IPS-15b (cell line): ENCODE measurements around the gene BEND6.

Experiments used
- H3K27me3 ChIP-seq: one replicate; pipeline ENCODE4 v1.6.1; 2013; ENCODE audit warnings: low read length; ENCODE audit not compliant: control insufficient read depth, insufficient read depth
- H3K36me3 ChIP-seq: one replicate; pipeline ENCODE4 v1.6.1; 2013; ENCODE audit warnings: low read length; ENCODE audit not compliant: control insufficient read depth, insufficient read depth
- H3K4me1 ChIP-seq: one replicate; pipeline ENCODE4 v1.6.1; 2013; ENCODE audit warnings: mild to moderate bottlenecking, low read length; ENCODE audit not compliant: control insufficient read depth, insufficient read depth
- H3K4me3 ChIP-seq: one replicate; pipeline ENCODE4 v1.5.1; 2013; ENCODE audit warnings: low read depth, low read length
- H3K9ac ChIP-seq: one replicate; pipeline ENCODE4 v1.6.1; 2013; ENCODE audit warnings: low read depth, mild to moderate bottlenecking, low read length
- H3K9me3 ChIP-seq: one replicate; pipeline ENCODE4 v1.6.1; 2013; ENCODE audit warnings: mild to moderate bottlenecking, low read length; ENCODE audit not compliant: control insufficient read depth, insufficient read depth

Gene BEND6

DNA sequence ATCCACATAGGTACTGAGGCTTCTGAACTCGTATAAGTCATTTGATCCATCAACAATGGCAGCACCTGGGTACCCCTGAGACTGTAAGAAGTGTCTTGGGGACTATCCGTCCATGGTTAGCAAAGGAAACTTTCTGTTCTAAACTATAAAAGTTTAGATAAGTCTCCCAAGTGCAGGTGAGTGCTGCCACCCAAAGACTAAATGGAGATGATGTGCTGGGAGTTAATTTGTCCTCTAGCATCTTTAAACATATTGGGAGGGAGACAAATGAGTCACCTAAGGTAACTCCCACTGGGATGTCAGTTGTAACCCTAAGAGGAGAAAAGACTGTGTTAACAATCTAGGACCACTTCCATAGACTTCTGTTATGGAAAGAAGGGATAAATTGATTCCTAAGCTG lies 6.2 kb downstream of the BEND6 start:
- peaks cover 2% of the 10 kb centered on the region for H3K4me1 ChIP-seq
- no peaks in the 10 kb centered on the region for H3K36me3 ChIP-seq
- H3K9me3 ChIP-seq, result no peaks in the 10 kb centered on the region
- H3K4me3 ChIP-seq, result no peak overlapping the region
- H3K27me3 ChIP-seq, result peaks cover 8% of the 10 kb centered on the region
- H3K9ac ChIP-seq, result no peak overlapping the region

DNA sequence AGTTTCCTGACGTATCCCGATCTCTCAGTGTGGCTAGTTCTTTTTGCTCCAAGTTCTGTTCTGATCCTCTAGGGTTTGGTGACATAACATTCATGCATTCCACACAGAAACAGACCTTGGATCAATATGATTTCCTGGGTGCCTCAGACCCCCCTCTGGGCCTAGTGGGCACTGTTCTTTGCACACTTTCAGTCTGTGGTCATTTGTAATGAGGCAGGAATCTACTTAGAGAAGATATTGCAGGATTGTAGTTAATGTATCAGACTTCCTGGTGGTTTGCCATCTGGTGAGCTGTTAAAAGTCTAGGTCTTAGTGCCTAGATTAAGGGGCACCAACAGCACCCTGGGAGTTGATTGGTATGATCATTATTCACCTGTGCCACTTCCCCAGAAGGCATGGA lies 7.5 kb downstream of the BEND6 start:
- Histone ChIP-seq H3K4me3 (no peak overlapping the region), H3K36me3 (no peaks in the 10 kb centered on the region), H3K9me3 (no peaks in the 10 kb centered on the region), H3K27me3 (no peaks in the 10 kb centered on the region), H3K9ac (no peak overlapping the region), H3K4me1 (no peaks in the 10 kb centered on the region)

DNA sequence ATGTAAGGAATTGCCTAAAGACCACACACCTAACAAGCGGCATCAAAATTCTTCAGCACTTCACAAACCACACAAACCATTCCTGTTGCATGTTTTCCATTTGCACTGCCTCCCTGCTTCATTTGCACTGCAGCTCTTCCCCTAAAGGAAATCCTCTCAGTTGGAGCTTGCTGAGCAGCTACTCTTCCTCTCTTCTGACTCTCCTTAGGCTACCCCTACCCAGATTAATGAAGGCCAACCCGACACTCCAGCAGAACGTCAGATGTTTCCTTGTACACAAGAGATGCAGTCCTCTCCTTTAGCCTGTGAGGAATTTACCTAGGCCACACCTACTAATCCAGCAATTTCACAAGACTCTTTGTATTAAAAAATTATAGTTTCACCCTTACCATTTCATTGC lies 8.1 kb downstream of the BEND6 start:
- Histone ChIP-seq H3K9me3 (no peaks in the 10 kb centered on the region), H3K27me3 (no peaks in the 10 kb centered on the region), H3K36me3 (no peaks in the 10 kb centered on the region), H3K9ac (no peak overlapping the region), H3K4me3 (no peak overlapping the region), H3K4me1 (no peaks in the 10 kb centered on the region)

DNA sequence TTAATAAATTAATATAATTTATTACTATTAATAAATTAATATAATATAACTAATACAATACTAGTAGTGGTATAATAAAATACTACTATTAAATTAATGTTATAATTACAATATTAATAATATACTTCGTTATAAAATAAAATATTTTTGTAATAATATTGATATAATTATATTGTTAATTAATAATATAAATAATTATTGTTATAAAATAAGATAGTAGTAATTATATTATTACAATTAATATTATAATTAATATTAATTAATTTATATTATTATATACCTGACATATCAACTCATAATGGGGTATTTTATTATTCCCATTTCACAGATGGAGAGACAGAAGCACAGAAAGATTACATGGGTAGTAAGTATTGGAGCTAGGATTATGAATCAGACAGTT lies 8.9 kb downstream of the BEND6 start:
- H3K9me3 ChIP-seq, result no peaks in the 10 kb centered on the region
- H3K36me3 ChIP-seq, result no peaks in the 10 kb centered on the region
- H3K4me3 ChIP-seq, result no peak overlapping the region
- H3K27me3 ChIP-seq, result no peaks in the 10 kb centered on the region
- no peaks in the 10 kb centered on the region for H3K4me1 ChIP-seq
- no peak overlapping the region for H3K9ac ChIP-seq

GRCh38 chr6:56965126-56965525 lies 10.2 kb downstream of the BEND6 start:
- H3K4me1 ChIP-seq, result no peaks in the 10 kb centered on the region
- no peak overlapping the region for H3K4me3 ChIP-seq
- no peaks in the 10 kb centered on the region for H3K9me3 ChIP-seq
- H3K27me3 ChIP-seq, result no peaks in the 10 kb centered on the region
- no peak overlapping the region for H3K9ac ChIP-seq
- no peaks in the 10 kb centered on the region for H3K36me3 ChIP-seq

DNA sequence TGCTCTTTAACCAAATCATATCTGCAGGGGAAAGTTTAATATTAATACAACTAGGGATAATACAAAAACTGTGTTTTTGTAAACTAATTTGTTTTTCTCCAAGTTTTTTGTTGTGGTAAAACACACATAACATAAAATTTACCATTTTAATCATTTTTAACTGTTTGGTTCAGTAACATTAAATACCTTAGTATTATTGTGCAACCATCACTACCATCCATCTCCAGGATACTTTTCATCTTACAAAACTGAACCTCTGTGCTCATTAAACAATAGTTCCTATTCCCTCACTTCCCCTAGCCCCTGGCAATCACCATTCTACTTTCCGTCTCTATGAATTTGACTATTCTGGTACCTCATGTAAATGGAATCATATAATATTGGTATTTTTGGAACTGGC lies 15.9 kb downstream of the BEND6 start:
- no peaks in the 10 kb centered on the region for H3K27me3 ChIP-seq
- no peak overlapping the region for H3K4me3 ChIP-seq
- no peak overlapping the region for H3K9ac ChIP-seq
- H3K4me1 ChIP-seq, result no peaks in the 10 kb centered on the region
- no peaks in the 10 kb centered on the region for H3K9me3 ChIP-seq
- no peaks in the 10 kb centered on the region for H3K36me3 ChIP-seq

DNA sequence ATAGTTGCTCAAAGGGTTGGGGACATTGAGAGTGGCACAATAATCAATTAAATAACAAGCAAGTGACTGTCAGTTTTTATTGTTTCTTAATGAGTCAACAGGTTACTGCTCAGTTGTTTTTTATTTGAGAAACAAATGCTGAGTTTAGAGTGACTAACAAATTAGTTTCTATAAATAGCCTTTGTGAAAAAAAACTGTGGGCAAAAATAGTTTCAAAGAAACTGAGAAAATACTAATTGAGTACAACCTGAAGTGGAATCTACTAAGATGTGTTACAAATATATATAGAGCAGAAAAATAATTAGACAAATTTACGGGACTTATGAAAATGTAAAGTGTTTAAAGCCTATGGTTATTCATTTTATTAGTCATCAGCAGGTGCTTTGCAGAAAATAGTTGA lies 22.3 kb downstream of the BEND6 start:
- no peaks in the 10 kb centered on the region for H3K9me3 ChIP-seq
- H3K27me3 ChIP-seq, result no peaks in the 10 kb centered on the region
- H3K4me3 ChIP-seq, result no peak overlapping the region
- H3K9ac ChIP-seq, result no peak overlapping the region
- H3K4me1 ChIP-seq, result no peaks in the 10 kb centered on the region
- H3K36me3 ChIP-seq, result no peaks in the 10 kb centered on the region

GRCh38 chr6:56978530-56978929 lies 23.6 kb downstream of the BEND6 start:
- no peaks in the 10 kb centered on the region for H3K27me3 ChIP-seq
- H3K9me3 ChIP-seq, result no peaks in the 10 kb centered on the region
- no peak overlapping the region for H3K9ac ChIP-seq
- H3K4me3 ChIP-seq, result no peak overlapping the region
- H3K4me1 ChIP-seq, result no peaks in the 10 kb centered on the region
- no peaks in the 10 kb centered on the region for H3K36me3 ChIP-seq

DNA sequence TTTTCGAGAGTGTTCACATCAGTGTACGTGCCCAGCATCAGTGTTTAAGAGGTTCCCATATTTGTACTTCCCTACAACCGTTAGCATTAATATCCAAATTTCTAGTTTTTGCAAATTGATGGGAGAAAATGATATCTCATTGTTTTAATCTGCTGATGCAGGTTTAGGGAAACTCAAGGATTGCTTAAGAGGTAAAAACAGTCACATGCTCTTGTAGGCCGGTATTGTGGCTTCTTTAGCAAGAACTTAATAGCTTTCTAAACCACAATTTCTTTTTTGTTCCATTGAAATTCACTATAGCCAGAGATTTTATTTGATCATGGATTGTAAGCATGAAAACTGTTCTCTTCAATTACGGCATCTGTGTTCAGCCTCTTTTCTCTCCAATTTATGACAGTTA lies 29.5 kb downstream of the BEND6 start:
- Histone ChIP-seq H3K9ac (no peak overlapping the region), H3K9me3 (no peaks in the 10 kb centered on the region), H3K4me1 (no peaks in the 10 kb centered on the region), H3K4me3 (no peak overlapping the region), H3K36me3 (no peaks in the 10 kb centered on the region), H3K27me3 (no peaks in the 10 kb centered on the region)

DNA sequence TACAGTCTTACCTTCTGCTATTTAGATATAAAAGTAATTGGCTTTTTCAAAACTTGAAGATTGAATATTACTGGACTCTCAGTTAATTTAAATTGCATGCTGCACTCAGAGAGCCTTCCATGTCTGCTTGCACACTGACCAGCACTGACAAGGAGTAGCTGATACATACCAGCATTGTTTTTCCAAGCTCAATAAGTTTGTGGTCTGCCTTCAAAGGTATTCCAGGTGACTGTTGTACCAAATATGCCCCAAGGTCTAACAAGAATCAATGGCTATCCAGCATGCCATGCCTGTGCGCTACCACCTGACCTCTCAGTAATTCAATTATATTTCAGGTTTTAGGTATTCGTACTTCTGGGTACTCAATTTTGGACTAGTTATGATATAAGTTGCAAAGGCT lies 30.0 kb downstream of the BEND6 start:
- no peaks in the 10 kb centered on the region for H3K9me3 ChIP-seq
- H3K27me3 ChIP-seq, result no peaks in the 10 kb centered on the region
- no peaks in the 10 kb centered on the region for H3K4me1 ChIP-seq
- H3K4me3 ChIP-seq, result no peak overlapping the region
- H3K36me3 ChIP-seq, result no peaks in the 10 kb centered on the region
- no peak overlapping the region for H3K9ac ChIP-seq

GRCh38 chr6:56986611-56987010 lies 31.7 kb downstream of the BEND6 start:
- Histone ChIP-seq H3K9ac (no peak overlapping the region), H3K9me3 (no peaks in the 10 kb centered on the region), H3K27me3 (no peaks in the 10 kb centered on the region), H3K4me3 (no peak overlapping the region), H3K36me3 (no peaks in the 10 kb centered on the region), H3K4me1 (no peaks in the 10 kb centered on the region)

GRCh38 chr6:56988145-56988544 lies 33.2 kb downstream of the BEND6 start:
- Histone ChIP-seq H3K4me3 (no peak overlapping the region), H3K9me3 (no peaks in the 10 kb centered on the region), H3K27me3 (no peaks in the 10 kb centered on the region), H3K36me3 (no peaks in the 10 kb centered on the region), H3K9ac (no peak overlapping the region), H3K4me1 (no peaks in the 10 kb centered on the region)

GRCh38 chr6:56992036-56992435 lies 37.1 kb downstream of the BEND6 start:
- no peaks in the 10 kb centered on the region for H3K4me1 ChIP-seq
- H3K27me3 ChIP-seq, result no peaks in the 10 kb centered on the region
- H3K9me3 ChIP-seq, result no peaks in the 10 kb centered on the region
- no peak overlapping the region for H3K4me3 ChIP-seq
- H3K9ac ChIP-seq, result no peak overlapping the region
- H3K36me3 ChIP-seq, result no peaks in the 10 kb centered on the region
